ENCODE data around the gene WBP1. TPM values are rescaled to one million over a fixed set of nuclear protein-coding genes. Genes with fewer than 3 reads are reported as not detected.
"Not testable (repeated sequence)": the region's sequence is repeated elsewhere in the genome, so short reads cannot be mapped to it uniquely, and the experiment has no call there.

WBP1 gene
- total RNA-seq, 2 experiments from 2014 or later = 32.9 to 35.9 TPM

- no peaks in the 10 kb centered on the region for H3K4me1 Mint-ChIP-seq (ENCODE audit: low read depth)
- no peak overlapping the region for H3K4me3 Mint-ChIP-seq
- ChIA-PET CTCF (no interaction called here), POLR2A (interaction anchor here (1.3 kb wide), 1 partner anchor 10 kb away, joined by 3 read pairs; no protein-coding TSS in a partner anchor)
- H3K27ac Mint-ChIP-seq = no peak overlapping the region
- intact Hi-C loops (cut with micrococcal nuclease) = no loop called here
- peaks cover 8% of the 10 kb centered on the region for H3K36me3 Mint-ChIP-seq
- no peak for DNase-seq
- H3K27me3 Mint-ChIP-seq = no peaks in the 10 kb centered on the region
- H3K9me3 Mint-ChIP-seq = no peaks in the 10 kb centered on the region
These were observed 27.7 kb upstream of the WBP1 start for GRCh38 chr2:74430502-74430901.

DNA sequence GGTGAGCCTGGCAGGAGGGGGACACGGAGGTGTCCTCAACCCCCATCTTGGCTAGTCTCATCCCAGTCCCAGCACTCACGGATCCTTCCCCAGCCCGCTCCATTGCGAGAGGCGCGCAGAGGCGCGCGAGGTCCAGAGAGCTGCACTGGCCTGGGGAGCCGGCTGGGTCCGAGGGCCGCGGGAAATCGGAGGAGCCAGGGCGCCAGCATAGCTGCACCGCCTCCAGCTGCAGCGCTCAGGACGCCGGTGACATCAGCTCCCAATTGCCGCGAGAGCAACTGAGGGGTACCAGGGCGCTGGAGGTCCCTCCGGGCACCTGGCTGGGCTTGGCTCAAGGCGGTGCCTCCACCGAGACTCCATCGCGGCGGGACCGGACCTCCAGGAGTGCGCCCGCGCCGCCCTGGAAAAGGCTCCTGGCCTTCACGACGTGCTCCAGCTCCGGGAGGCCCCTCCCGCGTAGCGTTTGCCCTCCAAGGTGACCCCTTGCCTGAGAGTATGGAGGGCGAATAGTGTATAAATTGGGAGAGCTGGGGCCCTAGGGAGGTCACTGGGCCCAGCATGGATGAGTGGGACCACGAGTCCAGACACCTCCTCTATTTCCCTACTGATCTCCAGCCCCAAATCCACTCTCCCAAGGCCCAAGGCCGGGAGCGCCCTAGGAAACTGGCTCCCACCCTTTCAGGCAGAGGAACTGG, 22.0 kb upstream of the WBP1 start:
- Mint-ChIP-seq H3K27ac (no peak overlapping the region), H3K4me1 (ENCODE audit: low read depth) (peaks cover 8% of the 10 kb centered on the region), H3K36me3 (no peaks in the 10 kb centered on the region), H3K4me3 (no peak overlapping the region), H3K27me3 (peaks cover 16% of the 10 kb centered on the region), H3K9me3 (no peaks in the 10 kb centered on the region)
- intact Hi-C loops (cut with micrococcal nuclease) = no loop called here
- CTCF ChIA-PET = no interaction called here
- DNase-seq = no peak
- POLR2A ChIA-PET = no interaction called here

- ChIA-PET CTCF (no interaction called here), POLR2A (no interaction called here)
- peaks cover 17% of the 10 kb centered on the region for H3K27me3 Mint-ChIP-seq
- no peaks in the 10 kb centered on the region for H3K36me3 Mint-ChIP-seq
- no peak for DNase-seq
- no peak overlapping the region for H3K4me3 Mint-ChIP-seq
- H3K4me1 Mint-ChIP-seq (ENCODE audit: low read depth) = peaks cover 8% of the 10 kb centered on the region
- H3K27ac Mint-ChIP-seq = no peak overlapping the region
- intact Hi-C loops (cut with micrococcal nuclease) = no loop called here
- no peaks in the 10 kb centered on the region for H3K9me3 Mint-ChIP-seq
These were observed 21.2 kb upstream of the WBP1 start for GRCh38 chr2:74436848-74437695.

GRCh38 chr2:74438248-74438647, 20.0 kb upstream of the WBP1 start:
- intact Hi-C loops (cut with micrococcal nuclease) = no loop called here
- POLR2A ChIA-PET = no interaction called here
- CTCF ChIA-PET = interaction anchor here (0.6 kb wide), 1 partner anchor 494 kb away, joined by 3 read pairs; no protein-coding TSS in a partner anchor

GRCh38 chr2:74439373-74439772, 18.9 kb upstream of the WBP1 start:
- ChIA-PET CTCF (interaction anchor here (2.3 kb wide), 1 partner anchor 15 kb away, joined by 12 read pairs; the partner anchor contains the start of gene INO80B), POLR2A (interaction anchor here (1.0 kb wide), 1 partner anchor 17 kb away, joined by 3 read pairs; no protein-coding TSS in a partner anchor)
- peaks cover 10% of the 10 kb centered on the region for H3K4me1 Mint-ChIP-seq (ENCODE audit: low read depth)
- no peaks in the 10 kb centered on the region for H3K9me3 Mint-ChIP-seq
- intact Hi-C loops (cut with micrococcal nuclease) = no loop called here
- H3K36me3 Mint-ChIP-seq = no peaks in the 10 kb centered on the region
- H3K27me3 Mint-ChIP-seq = peaks cover 23% of the 10 kb centered on the region
- H3K27ac Mint-ChIP-seq = no peak overlapping the region
- DNase-seq = no peak
- H3K4me3 Mint-ChIP-seq = no peak overlapping the region

More at GRCh38 chr2:74438248-74438647, 20.0 kb upstream of the WBP1 start:
- no peak overlapping the region for H3K27ac Mint-ChIP-seq
- H3K4me1 Mint-ChIP-seq (ENCODE audit: low read depth) = peaks cover 10% of the 10 kb centered on the region
- no peak for DNase-seq
- H3K27me3 Mint-ChIP-seq = peaks cover 22% of the 10 kb centered on the region
- H3K4me3 Mint-ChIP-seq = no peak overlapping the region
- no peaks in the 10 kb centered on the region for H3K9me3 Mint-ChIP-seq
- no peaks in the 10 kb centered on the region for H3K36me3 Mint-ChIP-seq

- Mint-ChIP-seq H3K36me3 (no peaks in the 10 kb centered on the region), H3K27me3 (peaks cover 23% of the 10 kb centered on the region), H3K27ac (no peak overlapping the region), H3K4me1 (ENCODE audit: low read depth) (peaks cover 10% of the 10 kb centered on the region), H3K4me3 (no peak overlapping the region), H3K9me3 (no peaks in the 10 kb centered on the region)
- CTCF ChIA-PET = interaction anchor here (1.0 to 2.3 kb wide), 3 partner anchors 15 to 190 kb away, joined by 3 to 12 read pairs (median 3); partner anchors contain the start of gene INO80B
- DNase-seq = no peak
- POLR2A ChIA-PET = interaction anchor here (1.0 kb wide), 1 partner anchor 18 kb away, joined by 3 read pairs; no protein-coding TSS in a partner anchor
- intact Hi-C loops (cut with micrococcal nuclease) = loop anchor here (1.0 kb wide), 1 partner anchor 14 kb away; no protein-coding TSS in a partner anchor
These were observed 18.3 kb upstream of the WBP1 start for GRCh38 chr2:74439803-74440377.

DNA sequence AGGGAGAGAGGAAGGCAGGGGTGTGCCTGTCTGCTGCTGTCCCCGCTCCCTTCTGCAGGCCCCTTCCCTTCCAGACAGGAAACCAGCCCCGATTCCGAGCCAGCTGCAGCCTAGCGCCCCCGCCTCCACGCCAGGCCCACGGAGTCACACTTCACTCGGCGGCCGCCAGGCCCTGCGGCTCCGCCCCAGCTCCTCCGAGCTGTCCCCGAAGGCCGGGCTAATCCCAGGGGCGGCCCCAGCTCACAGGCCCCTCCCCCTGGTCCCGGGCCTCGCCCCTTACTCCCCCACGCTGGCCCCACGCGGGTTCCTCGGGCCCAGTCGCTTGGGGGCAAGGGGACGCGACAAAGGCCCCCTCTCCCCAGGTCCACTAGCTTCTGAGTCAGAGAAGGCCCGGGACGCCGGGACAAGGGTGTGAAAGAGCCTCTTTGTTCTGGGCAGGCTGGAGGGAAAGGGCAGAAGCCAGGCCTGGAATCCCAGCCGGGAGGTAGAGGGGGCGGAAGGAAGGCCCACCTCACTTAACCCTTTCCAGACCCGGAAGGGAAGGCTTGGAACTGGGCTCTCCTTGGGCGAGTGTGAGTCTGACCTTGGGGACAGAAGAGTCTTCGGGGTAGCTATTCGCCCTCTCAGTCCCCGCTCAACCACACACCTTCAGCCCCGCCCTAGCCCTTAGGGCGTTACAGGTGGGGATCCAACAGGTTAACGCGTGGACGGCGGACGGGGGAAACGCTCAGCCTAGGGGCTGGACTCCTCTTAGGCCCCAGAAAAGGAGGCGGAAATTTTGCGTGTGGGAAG, 17.7 kb upstream of the WBP1 start:
- no peak overlapping the region for H3K27ac Mint-ChIP-seq
- peaks cover 10% of the 10 kb centered on the region for H3K4me1 Mint-ChIP-seq (ENCODE audit: low read depth)
- CTCF ChIA-PET = interaction anchor here (1.0 to 2.3 kb wide), 3 partner anchors 14 to 191 kb away, joined by 3 to 12 read pairs (median 3); partner anchors contain the start of gene INO80B
- intact Hi-C loops (cut with micrococcal nuclease) = loop anchor here (1.0 kb wide), 1 partner anchor 14 kb away; no protein-coding TSS in a partner anchor
- H3K4me3 Mint-ChIP-seq = no peak overlapping the region
- POLR2A ChIA-PET = interaction anchor here (1.0 kb wide), 1 partner anchor 18 kb away, joined by 3 read pairs; no protein-coding TSS in a partner anchor
- peaks cover 23% of the 10 kb centered on the region for H3K27me3 Mint-ChIP-seq
- peak; percentile 69 for DNase-seq
- no peaks in the 10 kb centered on the region for H3K9me3 Mint-ChIP-seq
- H3K36me3 Mint-ChIP-seq = no peaks in the 10 kb centered on the region

- H3K27ac Mint-ChIP-seq = no peak overlapping the region
- intact Hi-C loops (cut with micrococcal nuclease) = no loop called here
- no peaks in the 10 kb centered on the region for H3K9me3 Mint-ChIP-seq
- CTCF ChIA-PET = interaction anchor here (1.4 to 2.3 kb wide), 2 partner anchors 14 to 17 kb away, joined by 3 to 12 read pairs; partner anchors contain the start of gene INO80B
- DNase-seq = peak; percentile 53
- no peaks in the 10 kb centered on the region for H3K36me3 Mint-ChIP-seq
- POLR2A ChIA-PET = no interaction called here
- peaks cover 10% of the 10 kb centered on the region for H3K4me1 Mint-ChIP-seq (ENCODE audit: low read depth)
- H3K4me3 Mint-ChIP-seq = no peak overlapping the region
- peaks cover 23% of the 10 kb centered on the region for H3K27me3 Mint-ChIP-seq
These were observed 17.0 kb upstream of the WBP1 start for GRCh38 chr2:74441170-74441689.

DNA sequence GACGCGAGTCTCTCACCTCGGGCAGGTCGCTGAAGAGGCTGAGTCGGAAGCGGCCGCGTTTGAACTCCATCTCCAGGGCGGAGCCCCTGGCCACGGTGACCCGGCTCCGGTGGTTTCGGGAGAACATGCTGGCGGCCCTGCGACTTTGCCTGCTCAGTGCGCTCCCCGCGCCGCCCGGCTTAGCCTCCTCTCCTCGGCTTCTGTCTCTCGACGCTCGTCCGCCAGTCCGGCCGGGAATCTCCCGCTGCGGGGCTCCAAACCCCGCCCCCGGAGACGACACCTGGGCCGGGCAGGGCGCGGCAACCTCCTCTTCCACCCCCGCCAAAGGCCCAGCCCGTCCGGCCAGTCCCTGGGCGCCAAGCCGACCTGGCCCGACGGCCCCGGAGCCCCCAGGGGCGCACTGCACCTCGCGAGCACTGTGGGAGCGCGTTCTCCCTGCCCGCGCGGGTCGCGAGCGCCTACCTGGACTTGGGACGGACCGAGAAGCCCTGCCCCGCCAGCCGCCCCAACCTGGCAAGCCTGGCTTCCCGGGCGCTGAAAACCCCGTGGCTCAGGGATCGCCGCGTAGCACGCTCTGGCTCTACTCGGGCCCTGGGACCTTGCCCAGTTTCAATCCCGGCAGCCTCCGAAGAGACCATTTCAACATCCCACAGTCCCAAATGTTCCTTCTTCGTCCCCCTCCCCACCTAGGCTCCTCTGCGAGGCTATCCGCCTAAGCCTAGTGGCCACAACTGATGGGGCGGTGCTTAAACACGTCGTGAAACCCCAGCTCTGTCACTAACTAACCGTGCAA, 16.4 kb upstream of the WBP1 start, which contains the start of gene RTKN:
TSS of gene RTKN (minus strand) at position 248 of the 793 bp plus-strand sequence. CDS start at position 127, 121 bp downstream.
- CTCF ChIA-PET = interaction anchor here (0.7 to 2.3 kb wide), 2 partner anchors 13 to 40 kb away, joined by 3 to 12 read pairs; partner anchors contain the start of gene INO80B
- Mint-ChIP-seq H3K27me3 (peaks cover 23% of the 10 kb centered on the region), H3K27ac (no peak within 1 kb of the TSS), H3K4me3 (peak within 1 kb of the TSS; percentile 65), H3K9me3 (no peaks in the 10 kb centered on the region), H3K36me3 (no peaks in the 10 kb centered on the region), H3K4me1 (ENCODE audit: low read depth) (peaks cover 10% of the 10 kb centered on the region)
- POLR2A ChIA-PET = interaction anchor here (1.3 kb wide), 1 partner anchor 12 kb away, joined by 4 read pairs; no protein-coding TSS in a partner anchor
- intact Hi-C loops (cut with micrococcal nuclease) = no loop called here
- no peak for DNase-seq

- H3K36me3 Mint-ChIP-seq; H3K4me1 Mint-ChIP-seq (ENCODE audit: low read depth); H3K27ac Mint-ChIP-seq; intact Hi-C loops (cut with micrococcal nuclease); DNase-seq; H3K9me3 Mint-ChIP-seq: not testable (repeated sequence)
- POLR2A ChIA-PET = interaction anchor here (1.3 kb wide), 1 partner anchor 12 kb away, joined by 4 read pairs; no protein-coding TSS in a partner anchor
- CTCF ChIA-PET = interaction anchor here (0.7 kb wide), 1 partner anchor 41 kb away, joined by 3 read pairs; no protein-coding TSS in a partner anchor
- H3K4me3 Mint-ChIP-seq = peak overlapping the region; percentile 65
- H3K27me3 Mint-ChIP-seq = peaks cover 23% of the 10 kb centered on the region
These were observed 15.5 kb upstream of the WBP1 start for GRCh38 chr2:74442483-74443297.
